SK-MEL-5 (cell line): ENCODE measurements around the gene OOSP3. TPM values are rescaled to one million over a fixed set of nuclear protein-coding genes. Genes with fewer than 3 reads are reported as not detected.
"Not testable (repeated sequence)": the region's sequence is repeated elsewhere in the genome, so short reads cannot be mapped to it uniquely, and the experiment has no call there.

Source experiments
- DNase-seq: peaks from one replicate; pipeline ENCODE4 v3.0.0-alpha.2; 2016; ENCODE audit warnings: low read depth, low spot score
- in situ Hi-C: cut with HindIII; loops from 2 replicates; pipeline ENCODE4 v1.10.0; 2016; ENCODE audit warnings: low sequenced_read_pairs, high pct_unique_total_duplicates, low pct_unique_long_range_greater_than_20kb
- polyA plus RNA-seq, 2 experiments: library from polyadenylated mRNA; depleted of rRNA; stranded (reverse); fragments of >200 nt; gene quantifications; 2 replicates each; pipeline ENCODE4 v1.2.3, GENCODE V29; 2015
- total RNA-seq: library from RNA; depleted of rRNA; stranded (reverse); fragments of >200 nt; shearing (Covaris generic); gene quantifications from 2 replicates; pipeline ENCODE4 v1.2.3, GENCODE V29; 2014; rRNA removed

OOSP3 gene
- total RNA-seq, result not detected in 2 replicates
- polyA plus RNA-seq (2015; cell fraction: cytosol; rRNA removed), result not detected in 2 replicates
- polyA plus RNA-seq (2015; cell fraction: nucleus; rRNA removed), result not detected in 2 replicates

DNA sequence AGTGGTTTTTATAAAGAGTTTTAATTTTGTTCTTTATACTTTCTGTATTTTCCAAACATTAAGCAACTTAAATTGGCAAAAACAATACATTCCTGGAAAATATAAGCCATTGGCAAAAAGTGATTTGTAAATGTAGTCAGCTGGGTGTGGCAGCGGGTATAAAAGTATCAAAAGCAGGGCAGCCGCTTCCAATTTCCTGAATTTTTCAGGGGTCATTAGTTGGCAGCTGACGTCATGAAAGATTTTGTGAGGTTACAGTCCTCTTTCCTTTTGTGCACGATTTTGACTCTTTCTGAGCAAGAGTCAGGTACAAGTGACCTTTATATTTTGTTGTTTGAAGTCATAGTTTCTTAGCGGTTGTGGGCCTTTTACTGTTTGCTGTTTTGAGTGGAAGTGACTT is at the start of gene OOSP3:
TSS of gene OOSP3 (plus strand) at position 208 of the 400 bp plus-strand sequence. CDS start at position 235, 27 bp downstream.
- no peak for DNase-seq
- in situ Hi-C loops, result no loop called here

DNA sequence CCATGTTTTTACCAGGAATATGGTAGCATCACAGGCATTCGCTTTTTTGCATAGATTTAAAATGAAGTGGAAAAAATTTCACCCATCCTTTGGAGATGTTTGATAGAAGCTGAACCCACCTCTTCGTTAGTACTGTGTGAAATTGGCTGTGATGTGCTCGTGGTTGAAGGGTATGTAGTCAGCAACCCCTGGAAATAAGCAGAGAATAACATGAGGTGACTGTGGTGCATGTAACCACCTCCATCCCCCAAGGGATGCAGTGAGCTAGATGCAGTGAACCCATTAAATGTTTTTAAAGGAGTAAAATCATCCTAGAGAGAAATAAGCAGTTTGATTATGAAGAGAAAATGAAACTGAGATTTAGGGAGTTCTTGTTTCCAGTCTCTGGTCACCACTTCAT is 49.2 kb upstream of the OOSP3 start:
- in situ Hi-C loops, result no loop called here
- no peak for DNase-seq

DNA sequence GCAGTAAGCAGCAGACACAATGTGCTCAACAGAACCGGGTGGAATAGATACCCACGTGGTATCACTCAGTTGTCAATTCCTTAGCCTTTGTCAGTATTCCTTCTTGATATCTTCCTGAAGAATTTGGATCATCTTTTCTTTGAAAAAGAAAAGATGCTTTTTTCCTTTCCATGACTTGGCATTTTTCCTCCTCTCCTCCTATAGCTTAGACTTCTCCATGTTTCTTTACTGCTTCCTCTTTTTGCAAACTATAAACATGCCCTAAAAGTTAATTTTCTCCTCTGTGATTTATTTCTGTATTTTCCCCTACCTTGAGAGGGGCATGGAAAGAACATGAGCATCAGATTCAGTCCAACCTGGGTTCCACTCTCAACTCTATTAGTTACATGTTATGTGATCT is 45.0 kb upstream of the OOSP3 start:
- in situ Hi-C loops, result no loop called here
- no peak for DNase-seq

DNA sequence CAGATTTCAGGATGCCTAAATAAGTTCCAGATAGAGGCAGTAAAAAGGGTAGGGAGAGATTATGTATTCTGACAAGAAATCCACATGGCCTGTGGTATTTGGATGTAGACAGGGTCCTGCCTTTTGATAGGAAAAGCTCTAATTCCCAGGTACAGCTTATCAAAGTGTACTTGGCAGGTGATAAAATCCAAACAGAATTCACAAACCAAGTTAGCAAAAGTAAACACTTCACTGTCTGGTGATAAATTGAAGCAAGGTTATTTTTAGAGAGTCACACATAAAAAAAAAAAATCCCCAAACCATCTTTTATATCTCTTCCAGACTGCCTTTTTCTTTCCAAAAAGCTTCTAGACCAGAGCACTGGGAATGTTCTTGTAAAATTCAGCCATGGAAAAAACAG is 39.0 kb upstream of the OOSP3 start:
- in situ Hi-C loops, result no loop called here
- DNase-seq, result no peak

DNA sequence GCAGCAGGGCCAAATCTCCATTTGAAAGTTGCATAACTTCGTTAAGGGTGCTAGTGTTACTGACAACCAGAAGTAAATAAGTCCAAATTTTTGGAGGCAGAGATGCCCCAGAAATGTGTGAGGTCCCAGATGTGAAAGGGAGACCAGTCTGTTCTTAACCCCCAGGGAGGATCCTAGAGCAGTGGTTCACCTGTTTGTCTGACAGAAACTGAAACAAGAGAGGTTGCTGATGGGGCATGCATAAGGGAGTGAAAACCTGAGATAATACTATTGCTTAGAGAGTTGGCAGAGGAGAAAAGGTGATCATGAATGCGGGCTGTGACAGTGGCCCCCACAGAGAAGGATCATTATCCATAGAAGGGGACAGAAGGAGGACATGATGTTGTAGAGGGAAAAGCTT is 37.1 kb upstream of the OOSP3 start:
- in situ Hi-C loops, result no loop called here
- no peak for DNase-seq

DNA sequence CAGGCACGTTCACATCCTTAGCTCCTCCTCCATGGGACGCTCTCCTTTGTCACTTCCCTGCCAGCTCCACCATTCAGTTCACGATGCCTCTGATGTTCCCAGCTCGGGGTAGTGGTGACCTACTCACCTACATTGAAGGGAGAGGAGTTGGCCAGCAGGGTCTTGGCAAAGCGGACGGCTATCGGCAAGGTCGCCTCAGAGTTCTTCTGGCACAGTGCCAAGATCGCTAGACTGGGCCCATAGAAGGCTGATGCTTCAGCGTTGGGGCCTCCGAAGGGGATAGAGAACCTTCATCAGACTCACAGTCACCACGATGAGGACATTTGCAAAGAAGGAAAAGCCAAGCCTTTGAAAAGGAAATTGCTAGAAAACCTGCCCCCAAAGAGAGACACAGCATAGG is 36.3 kb upstream of the OOSP3 start:
- no peak for DNase-seq
- in situ Hi-C loops, result no loop called here

DNA sequence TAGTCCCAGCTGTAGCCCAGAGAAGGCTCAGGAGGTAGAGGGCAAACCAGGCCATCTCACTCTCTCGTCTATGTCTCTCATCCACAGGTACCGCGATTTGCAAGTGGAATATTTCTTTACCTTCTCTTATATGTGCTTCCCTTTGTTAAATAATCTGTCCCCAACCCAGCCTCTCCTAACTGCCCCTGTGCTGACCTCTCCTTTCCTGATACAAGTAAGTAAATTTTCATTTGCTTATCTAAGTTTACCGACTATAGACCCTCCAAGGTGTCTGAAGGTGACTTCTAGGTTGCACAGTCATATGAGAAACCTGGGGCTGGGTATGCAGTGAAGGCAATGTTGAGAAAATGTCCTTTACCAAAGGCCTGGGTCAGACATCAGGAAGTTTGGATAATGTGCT is 33.2 kb upstream of the OOSP3 start, which contains the start of gene CBLIF:
TSS of gene CBLIF (minus strand) at position 101 of the 400 bp plus-strand sequence. CDS start at position 55, 46 bp downstream.
- in situ Hi-C loops, result no loop called here
- no peak for DNase-seq

- no peak for DNase-seq
- in situ Hi-C loops, result no loop called here
Measured at GRCh38 chr11:59846556-59846955, 32.0 kb upstream of the OOSP3 start.

DNA sequence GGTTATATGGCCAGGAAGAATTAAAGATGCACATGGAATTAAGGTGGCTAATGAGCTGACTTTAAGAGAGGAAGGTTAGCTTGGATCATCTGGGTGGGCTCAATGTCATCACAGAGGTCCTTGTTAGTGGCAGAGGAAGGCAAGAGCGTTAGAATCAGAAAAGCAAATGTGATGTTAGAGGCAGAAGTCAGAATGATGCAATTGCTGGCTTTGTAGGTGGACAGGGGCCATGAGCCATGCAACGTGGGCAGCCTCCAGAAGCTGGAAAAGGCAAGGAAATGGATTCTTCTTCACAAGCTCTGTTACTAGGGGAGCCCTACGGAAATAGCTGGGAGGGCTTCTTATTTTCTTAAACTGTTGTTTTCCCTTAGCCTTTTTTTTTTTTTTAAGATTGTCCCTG is 31.0 kb upstream of the OOSP3 start:
- in situ Hi-C loops, result no loop called here
- DNase-seq, result no peak

DNA sequence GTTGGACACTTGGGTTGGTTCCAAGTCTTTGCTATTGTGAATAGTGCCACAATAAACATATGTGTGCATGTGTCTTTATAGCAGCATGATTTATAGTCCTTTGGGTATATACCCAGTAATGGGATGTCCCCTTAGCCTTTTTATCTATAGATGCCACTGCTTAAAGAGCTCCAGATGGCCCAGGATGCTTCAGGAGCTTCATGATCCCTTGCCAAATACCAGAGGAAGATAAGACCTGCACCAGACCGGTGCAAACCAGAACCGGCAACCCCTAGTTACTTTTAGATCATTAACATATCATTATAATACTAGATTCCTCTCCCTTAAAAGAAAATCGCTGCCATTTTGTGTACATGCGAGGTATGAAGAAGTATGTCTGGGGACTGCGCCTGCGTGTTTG is 30.1 kb upstream of the OOSP3 start:
- DNase-seq, in situ Hi-C loops: not testable (repeated sequence)

DNA sequence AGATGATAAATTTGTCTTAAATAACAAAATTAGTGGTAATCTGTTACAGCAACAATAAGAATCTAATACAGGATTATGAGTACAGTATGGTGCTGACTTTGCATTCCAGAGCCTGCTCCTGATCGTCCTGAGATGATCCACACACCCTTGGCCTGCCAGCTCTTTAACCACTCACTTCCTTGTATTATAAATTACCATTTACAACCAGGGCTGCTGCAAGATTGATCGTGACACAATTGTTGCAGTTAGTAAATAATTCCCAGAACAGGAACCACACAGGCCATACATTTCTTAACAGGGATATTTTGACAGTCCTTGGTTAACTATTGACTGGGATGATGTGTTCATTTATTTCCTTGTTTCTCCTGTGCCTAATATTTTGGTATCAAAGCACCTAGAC is 29.5 kb upstream of the OOSP3 start:
- no peak for DNase-seq
- in situ Hi-C loops, result no loop called here

- DNase-seq, in situ Hi-C loops: not testable (repeated sequence)
Measured at GRCh38 chr11:59849551-59849950, 29.0 kb upstream of the OOSP3 start.

- in situ Hi-C loops, DNase-seq: not testable (repeated sequence)
Measured at GRCh38 chr11:59851416-59851815, 27.2 kb upstream of the OOSP3 start.

DNA sequence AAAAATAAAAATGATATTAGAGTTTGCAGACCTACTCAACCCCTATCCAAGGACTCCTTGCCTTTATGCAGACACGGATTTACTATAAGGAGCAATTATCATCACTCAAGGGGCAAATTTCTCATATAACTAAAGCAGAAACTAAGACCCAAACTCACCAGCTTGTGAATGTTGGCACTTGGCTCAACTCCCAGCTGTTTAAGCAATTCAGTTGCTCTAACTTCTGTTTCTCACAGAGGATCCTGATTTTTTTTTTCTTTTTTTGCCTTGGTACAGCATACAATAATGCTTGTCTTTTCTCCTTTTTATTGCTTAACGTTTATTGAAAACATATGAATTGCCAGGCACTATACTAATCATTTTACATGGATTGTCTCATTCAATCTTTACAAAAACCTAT is 23.7 kb upstream of the OOSP3 start:
- DNase-seq, result no peak
- in situ Hi-C loops, result no loop called here

GRCh38 chr11:59857439-59858434 is 20.8 kb upstream of the OOSP3 start:
- in situ Hi-C loops, result no loop called here
- no peak for DNase-seq

DNA sequence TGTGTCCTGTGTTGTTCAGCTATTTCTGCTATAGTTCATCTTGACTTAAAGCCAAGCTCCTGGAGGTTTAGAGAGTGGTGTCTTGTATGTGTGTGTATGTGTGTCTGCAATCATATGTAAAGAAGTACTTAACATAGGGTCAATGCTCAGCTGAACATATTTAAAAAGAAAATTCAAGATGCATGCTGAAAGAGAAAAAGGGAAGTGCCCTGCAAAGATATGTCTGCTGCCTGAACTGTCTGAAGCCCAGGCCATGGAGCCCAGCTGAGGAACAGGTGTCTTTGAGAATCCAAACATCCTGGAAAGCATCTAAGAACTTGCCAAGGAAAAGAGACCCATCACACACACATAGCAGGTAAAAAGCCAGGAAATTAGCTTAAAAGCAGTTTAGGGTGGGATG is 18.9 kb upstream of the OOSP3 start:
- in situ Hi-C loops, result no loop called here
- DNase-seq, result no peak

DNA sequence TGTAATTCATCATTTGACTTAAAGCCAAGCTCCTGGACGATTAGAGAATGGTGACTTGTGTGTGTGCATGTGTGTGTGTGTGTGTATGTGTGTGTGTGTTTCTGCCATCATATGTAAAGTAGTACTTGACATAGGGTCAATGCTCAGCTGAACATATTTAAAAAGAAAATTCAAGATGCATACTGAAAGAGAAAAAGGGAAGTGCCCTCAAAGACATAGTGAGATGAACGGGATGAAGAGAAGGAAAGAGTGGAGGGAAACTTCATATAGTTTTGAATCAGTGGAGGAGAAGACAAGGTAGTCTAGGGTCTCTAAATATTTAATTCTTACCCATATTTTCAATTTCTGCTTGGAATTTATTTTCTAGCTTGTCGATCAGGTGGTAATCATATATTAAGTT is 16.3 kb upstream of the OOSP3 start:
- DNase-seq, result no peak
- in situ Hi-C loops, result no loop called here

- DNase-seq, result peak; percentile 87
- in situ Hi-C loops, result no loop called here
Measured at GRCh38 chr11:59865031-59865430, 13.6 kb upstream of the OOSP3 start.

- in situ Hi-C loops, result no loop called here
- DNase-seq, result peak; percentile 68
Measured at GRCh38 chr11:59866397-59866796, 12.2 kb upstream of the OOSP3 start, which contains the start of gene TCN1. Gene TCN1 (minus strand): TSS chr11:59866487. CDS start chr11:59866470, 17 bp downstream.
